NCI-H1105 treated with DMSO at 0.1 percent for 48 hours (cell line): ENCODE measurements around the gene ZNF716.
"Not testable (repeated sequence)": the region's sequence is repeated elsewhere in the genome, so short reads cannot be mapped to it uniquely, and the experiment has no call there.

Source experiments
- DNase-seq: peaks from one replicate; lab custom pipeline; 2025; lab: John Stamatoyannopoulos, UW

Gene ZNF716

DNA sequence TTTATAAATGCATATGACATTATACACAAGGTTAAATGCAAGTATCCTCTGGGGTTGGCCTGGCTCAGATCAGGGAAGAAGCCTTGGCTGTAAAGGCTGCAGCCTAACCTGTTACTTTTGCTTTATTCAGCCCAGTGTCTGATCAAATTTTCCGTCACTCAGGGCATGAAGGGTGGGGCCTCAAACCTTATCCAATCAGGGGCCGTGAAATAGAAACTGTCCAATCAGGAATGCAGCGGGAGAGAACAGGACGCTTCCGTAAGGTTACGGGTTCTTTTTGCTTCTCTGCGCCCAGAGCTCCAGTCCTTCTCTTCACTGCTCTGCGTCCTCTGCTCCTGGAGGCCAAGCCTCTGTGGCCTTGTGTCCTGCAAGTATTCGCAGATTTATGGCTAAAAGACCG is at the start of gene ZNF716:
TSS of gene ZNF716 (plus strand) at position 274 of the 400 bp plus-strand sequence. CDS start at position 386, 112 bp downstream.
- no peak for DNase-seq

DNA sequence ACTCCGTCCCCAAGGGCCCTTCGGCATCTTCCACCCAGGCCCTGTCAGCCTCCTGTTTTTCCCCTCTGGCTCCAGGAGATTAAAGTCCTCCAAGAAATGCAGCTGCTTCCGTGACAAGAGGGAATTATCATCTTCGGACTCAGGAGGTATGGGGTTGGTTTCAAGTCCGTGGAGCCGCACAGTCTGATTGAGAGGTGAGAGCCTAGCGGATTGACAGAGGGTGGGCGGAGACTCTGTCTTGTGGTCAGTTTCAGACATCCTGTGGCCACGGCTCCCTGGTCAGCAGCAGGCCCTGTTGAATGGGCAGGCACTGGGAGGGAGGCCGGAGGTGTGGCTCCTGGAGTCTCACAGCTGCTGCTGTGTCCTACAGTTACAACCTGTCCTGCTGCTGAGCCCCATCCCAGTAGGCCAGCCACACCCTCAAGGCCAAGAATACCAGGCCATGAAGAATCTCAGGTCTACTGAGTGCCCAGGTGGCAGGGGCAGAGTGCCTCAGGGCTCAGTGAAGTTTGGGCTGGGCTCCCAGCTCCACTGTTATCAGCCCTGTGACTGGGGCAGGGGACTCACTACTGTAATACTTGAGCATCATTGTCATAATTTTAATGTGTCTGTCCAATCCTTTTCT is 49.3 kb upstream of the ZNF716 start:
- no peak for DNase-seq

DNA sequence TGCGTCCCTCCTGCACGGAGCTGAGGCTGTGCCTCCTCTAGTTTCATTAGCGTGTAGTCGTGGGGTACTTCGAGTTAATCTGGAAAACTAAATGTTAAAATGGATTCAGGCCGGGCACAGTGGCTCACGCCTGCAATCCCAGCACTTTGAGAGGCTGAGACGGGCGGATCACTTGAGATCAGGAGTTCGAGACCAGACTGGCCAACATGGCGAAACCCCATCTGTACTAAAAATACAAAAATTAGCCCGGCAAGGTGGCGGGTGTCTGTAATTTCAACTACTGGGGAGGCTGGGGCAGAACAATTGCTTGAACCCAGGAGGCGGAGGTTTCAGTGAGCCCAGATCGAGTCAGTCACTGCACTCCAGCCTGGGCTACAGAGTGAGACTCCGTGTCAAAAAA is 46.9 kb upstream of the ZNF716 start:
- not testable (repeated sequence) for DNase-seq

DNA sequence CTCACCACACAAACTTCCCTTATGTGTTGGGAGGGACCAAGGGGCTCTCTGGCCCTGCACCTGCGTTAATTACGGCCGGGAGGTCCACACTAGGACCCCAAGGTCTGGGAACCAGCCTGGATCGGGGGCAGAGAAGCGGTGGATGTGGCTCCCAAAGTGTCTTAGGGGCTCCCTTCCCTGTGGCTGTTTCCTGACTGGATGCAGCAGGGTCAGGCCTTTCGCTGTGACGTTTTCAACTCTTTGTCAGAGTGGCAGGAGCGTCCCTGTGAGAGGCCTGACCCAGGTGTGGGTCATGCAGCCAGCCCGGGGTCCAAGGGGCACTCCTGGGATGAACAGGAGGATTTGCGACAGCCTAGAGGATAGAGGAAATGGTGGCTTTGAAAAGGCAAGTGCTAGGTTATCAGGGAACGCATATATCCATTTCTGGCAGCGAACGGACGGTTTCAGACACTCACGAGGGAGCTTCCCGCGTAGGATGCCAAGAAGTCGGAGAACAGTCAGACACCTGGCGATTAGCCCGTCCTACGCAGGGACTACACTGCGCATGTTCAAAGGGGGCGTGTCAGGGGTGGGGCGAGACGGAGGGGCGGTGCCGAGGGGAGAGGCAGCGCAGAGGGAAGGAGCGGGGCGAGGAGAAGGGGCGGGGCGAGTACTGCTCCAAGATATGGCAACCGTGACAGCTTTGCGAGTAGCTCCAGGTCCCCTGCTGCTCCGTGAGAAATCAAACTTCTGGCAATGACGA is 46.2 kb upstream of the ZNF716 start:
- peak; percentile 68 for DNase-seq

DNA sequence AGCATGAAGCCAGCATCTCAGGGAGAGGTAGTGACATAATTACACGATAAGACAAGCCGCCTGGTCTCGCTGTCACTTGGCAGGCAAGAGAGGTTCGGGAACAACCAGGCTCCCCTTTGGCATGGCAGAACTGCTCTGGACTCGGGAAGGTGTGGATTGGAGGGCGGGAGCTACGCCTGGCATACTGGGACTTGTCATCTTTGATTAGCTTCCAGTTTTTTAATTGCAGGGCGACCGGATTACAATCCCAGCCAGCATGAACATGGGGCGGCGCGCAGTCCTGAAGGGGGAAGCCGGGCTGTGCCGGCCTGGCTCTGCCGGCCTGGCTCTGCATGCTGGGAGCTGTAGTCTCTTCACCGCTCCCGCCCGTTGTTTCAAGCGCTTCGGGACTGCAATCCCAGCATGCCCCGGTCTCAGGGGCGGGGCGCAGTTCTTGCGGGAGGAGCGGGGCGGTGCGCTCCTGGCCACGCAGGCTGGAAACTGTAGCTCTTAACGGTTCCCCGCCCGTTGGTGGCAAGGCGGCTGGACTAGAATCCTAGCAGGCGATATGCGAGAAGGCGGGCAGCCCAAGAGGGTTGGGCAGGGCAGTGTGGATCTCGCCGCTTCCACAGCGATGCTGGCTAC is 45.5 kb upstream of the ZNF716 start:
- DNase-seq = peak; percentile 74

DNA sequence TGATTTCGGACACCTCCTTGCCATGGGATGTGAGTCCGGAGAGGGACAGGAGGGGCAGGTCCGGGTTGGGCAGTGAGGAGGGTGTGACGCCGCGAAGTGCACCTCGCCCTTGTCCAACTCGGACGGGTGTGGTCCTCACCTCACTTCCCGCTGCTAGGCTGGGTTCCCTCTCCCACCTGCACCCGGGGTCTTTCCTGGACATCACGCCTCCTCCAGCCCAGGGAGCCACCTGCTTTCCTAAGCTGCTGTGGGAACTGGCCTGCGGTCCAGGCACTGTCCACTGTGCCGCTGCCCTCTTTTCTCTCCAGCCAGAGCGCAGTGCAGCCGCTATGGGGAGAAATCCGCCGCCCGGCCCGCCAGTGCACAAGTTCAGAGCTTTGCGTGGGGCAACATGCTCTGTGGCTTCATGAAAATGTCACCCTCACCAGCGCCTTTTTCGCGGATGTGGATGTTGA is 45.0 kb upstream of the ZNF716 start:
- DNase-seq = no peak

DNA sequence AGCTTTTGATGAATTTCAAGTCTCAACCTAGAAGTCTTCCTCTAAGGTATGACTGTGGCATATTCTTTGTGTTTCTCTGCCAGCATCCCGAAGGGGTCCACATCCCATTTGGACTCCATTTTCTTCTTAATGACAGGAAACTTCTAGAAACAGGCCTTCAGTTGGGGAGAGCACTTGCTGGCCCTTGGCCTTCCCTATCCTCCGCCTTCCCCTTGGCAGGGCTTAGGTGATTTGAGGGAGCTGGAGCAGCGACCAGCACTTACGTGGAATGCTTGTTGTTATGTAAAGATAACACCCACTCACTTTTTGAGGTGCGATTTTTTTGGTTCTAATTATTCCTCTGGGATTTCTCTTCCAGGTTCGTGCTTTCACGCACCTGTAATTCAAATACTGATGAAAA is 42.9 kb upstream of the ZNF716 start:
- no peak for DNase-seq

DNA sequence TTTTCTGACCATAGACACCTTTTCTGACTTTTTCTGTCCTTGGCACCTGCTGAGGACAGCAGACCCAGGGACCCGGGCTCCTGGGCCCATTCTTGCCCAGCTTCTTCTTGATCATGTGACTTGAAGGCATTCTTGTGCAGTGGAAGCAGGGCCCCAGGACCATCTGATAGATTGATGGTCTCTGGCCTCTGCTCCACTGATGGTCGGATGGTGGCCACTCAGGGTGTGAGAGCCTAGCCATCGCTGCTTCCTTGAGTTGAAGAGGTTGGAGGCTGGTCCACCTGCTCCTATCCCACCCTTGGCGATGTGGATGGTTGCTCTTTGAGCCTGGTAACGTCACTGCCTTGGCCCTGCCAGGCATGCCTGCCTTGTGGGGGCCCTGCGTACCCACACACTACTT is 37.8 kb upstream of the ZNF716 start:
- DNase-seq = no peak

DNA sequence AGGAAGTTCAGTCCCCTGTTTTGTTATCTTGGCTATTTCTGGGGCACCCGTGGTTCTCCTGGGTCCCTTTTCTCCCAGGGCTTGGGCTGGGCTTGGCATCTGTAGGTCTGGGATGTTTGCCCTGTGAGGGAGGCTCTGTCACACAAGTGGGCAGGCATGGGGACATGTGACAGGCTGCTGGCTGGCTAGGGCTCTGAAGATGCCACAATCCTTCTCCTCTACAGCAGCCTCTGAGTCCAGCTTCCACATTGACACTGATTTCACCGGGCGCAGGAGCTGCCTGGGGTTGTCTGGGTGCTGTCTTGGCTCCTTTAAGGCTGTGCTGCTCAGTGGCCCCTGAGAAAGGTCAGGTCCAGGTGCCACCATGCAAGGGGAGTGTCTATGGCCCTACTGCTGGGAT is 37.4 kb upstream of the ZNF716 start:
- DNase-seq = no peak

DNA sequence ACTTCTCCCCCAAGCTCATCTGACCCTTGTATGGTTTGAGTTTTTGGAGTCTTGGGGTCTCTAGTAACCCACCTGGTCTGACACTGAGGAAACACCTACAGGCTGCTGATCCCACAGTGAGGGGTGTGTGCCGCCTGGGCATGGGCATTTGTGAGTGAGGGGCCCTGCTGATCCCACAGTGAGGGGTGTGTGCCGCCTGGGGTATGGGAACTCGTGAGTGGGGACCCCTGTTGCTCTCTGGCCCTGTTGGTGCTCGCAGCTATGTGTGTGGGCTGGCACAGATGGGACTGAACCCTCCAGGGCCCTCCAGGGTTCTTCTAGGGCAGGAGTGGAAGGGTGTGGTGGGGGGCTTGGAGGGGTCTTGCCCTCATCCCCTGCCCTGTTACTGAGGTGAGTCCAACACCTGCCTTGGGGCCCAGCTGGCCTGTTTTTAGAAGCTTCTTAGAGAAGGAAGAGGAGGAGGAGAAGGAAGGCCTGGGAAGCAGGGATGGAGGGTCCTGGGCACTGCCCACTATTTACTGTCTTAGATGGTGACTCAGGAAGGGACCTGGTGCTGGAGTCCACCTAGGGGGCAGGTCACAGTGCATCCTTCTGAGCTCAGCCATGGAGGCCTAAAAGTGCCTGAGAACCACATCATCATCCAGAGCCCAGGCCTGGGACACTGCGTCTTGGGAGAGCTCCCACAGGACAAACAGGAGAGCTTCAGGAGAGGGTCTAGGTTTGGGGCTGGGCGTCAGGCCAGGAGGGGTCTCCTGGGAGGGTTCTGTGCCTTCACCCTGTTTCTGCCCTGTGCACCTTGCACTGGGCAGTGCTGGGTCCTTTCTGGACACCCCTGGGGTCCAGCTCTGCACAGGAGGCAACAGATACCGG is 36.2 kb upstream of the ZNF716 start:
- no peak for DNase-seq

DNA sequence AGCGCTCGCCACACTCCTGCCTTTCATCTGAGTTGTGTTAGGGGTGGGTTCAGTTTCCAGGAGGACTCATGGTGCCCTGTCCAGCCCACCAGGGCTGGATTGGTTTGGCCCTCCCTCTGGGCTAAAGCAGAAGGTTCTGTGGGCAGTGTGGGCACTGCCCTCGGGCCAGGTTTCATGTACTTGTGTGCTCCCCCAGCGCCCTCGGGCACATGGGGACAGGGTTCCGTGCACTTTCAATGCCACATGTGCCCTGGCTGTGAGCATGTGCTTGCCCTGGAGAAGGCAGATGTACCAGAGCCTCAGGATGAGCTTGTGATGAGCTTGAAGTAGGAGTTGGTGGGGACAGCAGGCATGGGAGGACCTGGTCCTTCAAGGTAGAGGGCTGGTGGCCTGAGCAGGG is 35.6 kb upstream of the ZNF716 start:
- no peak for DNase-seq

DNA sequence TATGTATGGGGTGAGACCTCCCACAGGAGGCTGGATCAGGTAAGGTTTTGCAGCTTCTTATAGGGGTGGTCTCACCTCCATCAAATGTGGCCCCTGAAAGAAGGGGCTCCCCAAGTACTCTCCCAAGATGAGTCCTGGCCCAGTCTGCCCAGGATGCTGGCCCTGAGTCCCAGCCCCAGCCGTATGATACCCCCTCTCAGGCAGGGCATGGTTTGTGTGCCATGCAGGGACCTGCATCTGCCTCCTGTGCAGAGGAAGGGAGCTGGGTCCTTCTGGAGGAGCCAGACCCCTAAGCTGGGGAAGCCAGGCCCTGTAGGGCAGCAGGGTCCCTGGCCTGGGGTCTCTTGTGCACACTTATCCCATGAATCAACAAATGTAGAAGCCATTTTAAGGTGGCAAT is 35.1 kb upstream of the ZNF716 start:
- no peak for DNase-seq

DNA sequence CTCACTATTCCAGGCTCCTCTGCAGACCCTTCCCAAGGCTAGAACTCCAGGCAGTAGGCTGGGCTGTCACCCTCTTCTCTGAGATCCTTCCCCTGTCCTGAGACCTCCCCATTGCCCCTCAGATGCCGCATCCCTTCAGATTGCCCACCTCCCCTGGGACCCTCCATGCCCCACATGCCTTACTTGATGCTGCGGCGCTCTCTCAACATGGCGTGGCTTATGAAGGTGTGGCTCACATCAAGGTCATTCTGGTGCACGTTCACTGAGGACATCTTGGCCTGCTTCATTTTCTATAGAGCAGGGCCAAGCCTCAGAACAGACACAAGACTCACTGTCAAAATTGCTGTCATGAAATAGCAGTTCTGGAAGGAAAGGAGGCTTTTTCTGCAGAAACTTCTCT is 34.7 kb upstream of the ZNF716 start:
- no peak for DNase-seq

DNA sequence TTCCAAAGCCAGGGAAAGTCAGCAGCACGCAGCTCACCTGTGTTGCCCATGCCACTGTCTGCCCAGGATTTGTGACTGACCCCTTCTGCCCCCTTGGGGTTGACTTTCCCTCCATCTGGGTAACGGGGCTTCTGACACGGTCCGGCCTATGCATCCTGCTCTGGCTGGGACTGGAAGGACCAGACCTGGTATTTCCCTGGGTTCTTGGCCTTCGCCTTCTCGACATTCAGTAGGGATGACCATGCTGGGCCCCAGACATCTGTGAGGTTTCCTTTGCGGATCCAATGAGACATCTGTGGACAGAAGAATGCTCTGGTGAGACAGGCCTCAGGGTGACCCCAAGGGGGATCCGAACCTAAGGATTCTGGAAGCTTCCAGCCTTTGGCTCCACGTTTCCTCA is 34.2 kb upstream of the ZNF716 start:
- no peak for DNase-seq

DNA sequence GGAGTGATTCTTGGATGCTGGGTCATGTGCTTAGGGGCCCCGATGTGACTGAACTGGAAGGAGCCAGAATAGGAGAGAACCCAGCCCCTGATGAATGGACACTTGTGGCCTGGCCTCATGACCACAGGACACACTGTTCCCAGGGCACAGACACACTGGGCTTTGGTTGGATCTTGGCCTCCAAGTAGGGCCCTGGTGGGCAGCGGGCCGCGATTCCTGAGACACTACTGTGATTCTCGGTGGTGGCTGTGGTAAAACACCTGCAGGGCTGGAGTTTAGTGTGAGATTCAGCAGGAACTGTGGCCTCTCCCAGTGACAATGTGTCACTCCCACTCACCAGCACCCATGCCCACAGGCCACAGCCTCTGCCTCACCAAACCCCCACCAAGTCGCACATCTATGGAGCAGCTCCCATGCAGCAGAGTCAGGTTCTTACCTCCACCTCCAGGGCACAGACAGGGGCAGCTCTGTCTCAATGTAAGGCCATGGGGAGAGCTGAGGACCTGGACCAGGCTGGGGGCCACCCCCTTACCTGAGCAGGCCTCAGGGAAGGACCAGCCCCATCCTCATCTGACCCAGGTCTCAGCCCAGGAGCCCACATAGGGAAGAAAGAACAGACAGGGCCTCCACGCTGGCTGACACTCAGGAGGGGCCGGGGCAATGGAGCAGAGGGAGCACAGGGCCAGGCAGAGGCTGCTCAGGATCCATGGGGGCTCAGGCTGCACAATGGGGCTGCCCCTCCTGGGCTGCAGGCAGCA is 33.2 kb upstream of the ZNF716 start:
- DNase-seq = no peak

DNA sequence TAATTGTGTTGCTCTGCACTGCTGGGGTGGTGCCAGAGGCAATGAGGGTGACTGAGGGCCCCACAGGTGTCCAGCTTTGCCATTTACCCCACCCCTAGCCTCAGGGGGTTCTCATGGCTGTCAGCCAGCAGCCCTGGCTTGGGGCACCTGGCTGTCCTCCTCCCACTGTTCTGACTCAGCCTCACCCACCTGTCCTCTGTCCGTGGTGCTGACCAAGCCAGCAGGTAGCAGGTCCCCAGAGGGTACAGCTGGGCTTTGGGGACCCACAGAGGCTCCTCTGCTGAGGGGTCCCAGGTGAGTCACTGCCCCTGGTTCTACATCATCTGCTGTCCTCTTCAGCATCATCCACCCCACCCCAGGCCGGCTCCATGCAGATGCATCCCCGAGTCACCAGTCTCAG is 32.2 kb upstream of the ZNF716 start:
- no peak for DNase-seq

DNA sequence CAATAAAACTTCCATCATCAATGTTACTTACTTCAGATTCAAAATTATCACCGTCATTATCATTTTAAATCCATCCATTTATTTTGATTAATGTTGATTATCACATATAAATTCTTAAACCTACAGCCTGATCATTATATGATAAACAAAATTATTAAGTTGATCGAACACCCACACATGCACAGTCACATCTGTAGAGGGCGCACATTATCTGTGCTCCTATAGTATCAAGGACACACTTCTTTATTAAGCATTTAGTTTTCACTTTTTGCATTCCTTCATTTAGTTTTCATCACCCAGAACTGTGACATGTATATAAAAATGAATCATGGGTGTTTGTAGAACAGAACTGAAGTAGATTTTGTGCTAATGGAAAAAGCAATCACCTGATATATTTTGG is 26.2 kb upstream of the ZNF716 start:
- no peak for DNase-seq

DNA sequence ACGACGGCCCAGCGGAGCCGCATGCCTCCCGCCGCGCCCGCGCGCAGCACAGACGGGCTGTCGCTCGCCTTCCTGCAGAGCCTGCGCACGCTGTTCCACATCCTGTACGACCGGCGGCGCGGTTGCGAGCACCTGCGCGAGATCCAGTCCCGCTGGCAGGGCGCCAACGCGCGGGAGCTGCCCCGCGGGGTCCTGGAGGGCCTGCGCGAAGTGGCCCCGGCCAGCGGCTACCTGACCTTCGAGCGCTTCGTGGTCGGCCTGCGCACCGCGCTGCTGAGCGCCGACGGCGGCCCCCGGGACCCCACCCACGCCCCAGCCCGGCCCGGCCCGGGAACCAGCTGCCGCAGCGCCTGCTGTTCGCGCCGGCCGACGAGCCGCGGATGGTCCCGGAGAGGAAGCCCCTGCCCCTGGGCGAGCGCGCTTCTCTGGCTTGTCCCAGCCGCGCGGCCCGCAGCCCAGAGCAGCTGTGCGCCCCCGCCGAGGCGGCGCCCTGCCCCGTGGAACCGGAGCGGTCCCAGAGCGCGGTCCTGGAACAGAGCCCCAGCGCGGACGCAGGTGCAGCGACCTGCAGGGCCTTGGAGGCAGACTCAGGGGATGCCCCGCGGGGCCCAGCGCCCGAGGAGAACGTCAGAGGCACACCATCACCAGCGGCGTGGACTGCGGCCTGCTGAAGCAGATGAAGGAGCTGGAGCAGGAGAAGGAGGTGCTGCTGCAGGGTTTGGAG is 25.3 kb upstream of the ZNF716 start:
- no peak for DNase-seq

DNA sequence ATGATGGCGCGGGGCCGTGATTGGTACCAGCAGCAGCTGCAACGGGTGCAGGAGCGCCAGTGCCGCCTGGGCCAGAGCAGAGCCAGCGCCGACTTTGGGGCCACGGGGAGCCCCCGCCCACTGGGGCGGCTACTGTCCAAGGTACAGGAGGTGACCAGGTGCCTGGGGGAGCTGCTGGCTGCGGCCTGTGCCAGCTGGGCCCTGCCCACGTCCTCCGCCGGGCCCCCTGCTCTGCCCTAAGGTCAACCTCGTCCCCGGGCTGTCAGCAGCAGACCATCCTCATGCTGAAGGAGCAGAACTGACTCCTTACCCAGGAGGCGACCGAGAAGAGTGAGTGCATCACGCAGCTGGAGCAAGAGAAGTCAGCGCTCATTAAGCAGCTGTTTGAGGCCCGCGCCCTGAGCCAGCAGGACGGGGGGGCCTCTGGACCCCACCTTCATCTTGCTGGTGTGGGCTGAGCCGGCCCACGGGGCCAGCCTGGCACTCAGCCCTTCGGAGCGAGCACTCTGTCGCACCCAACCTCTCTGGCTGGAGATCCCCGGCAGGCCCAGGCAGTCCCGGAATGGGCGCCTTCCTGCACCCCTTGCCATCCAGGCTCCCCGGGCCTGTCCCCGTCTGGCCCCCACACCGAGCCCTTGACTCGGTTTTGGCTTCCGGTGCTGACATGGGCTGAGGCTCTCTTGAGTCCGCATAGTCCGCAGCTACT is 24.6 kb upstream of the ZNF716 start:
- DNase-seq = no peak

DNA sequence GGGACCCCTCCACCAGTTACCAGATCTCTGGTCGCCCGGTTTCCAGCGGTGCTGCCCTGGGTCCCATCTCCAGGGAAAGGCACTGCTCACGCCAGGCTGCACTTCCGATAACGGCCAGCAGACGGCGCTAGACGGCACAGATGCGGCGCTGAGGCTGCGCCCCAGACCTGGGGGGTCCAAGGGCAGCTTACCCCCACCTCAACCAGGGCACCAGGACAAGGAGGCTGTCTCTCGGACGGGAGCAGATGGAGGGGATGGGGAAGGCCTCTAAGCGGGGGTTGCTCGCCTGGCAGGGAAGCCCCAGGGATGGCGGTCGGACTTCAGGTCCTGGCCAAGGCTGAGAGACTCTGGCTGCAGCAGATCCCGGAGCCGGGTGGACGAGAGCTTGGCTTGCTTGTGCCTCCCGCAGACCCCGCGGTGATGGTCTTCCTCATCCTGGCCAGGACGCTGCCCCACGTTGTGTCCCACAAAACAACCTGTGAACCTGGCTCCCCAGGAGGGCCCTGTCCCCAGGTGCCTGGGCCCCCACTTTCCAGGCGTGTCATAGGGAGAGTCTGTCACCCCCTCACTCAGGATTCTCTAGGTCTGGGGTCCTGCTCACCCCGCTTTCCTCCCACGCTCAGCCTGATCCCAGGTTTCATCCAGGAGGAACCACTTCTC is 23.9 kb upstream of the ZNF716 start:
- no peak for DNase-seq
